Measurements from ENCODE around the gene IL3. TPM values are rescaled to one million over a fixed set of nuclear protein-coding genes. Genes with fewer than 3 reads are reported as not detected.

The IL3 gene
- total and polyA plus RNA-seq, 2 of the 4 experiments (the other 2 are of a cell fraction) = not detected

GRCh38 chr5:132094393-132095076, 34.1 kb downstream of the IL3 start (continued):
- TF ChIP-seq MXI1 (IDR thresholded peaks at IDR 0.05; ENCODE audit: borderline replicate concordance, low read depth, low read length) = no peak
- TF ChIP-seq MAZ (IDR thresholded peaks at IDR 0.05; ENCODE audit: borderline replicate concordance, low read depth, low read length) = peak; percentile 88; the same call in 1 of the 2 replicates

- peak overlapping the region; percentile 97; the same call in 2 of the 3 replicates for H2BK15ac ChIP-seq (ENCODE audit: low read depth, low read length)
- in situ Hi-C loops (cut with MboI; ENCODE audit: low sequenced_read_pairs) (loop anchor here (25.0 kb wide), 1 partner anchor 392 kb away; the partner anchor contains the start of gene IRF1), intact Hi-C loops (cut with micrococcal nuclease) (no loop called here), dilution Hi-C loops (cut with HindIII; ENCODE audit: low sequenced_read_pairs, unreplicated experiment) (no loop called here)
- POLR2A ChIA-PET (ENCODE audit: unreplicated experiment) = no interaction called here
- peak overlapping the region; percentile 7; the same call in 1 of the 2 replicates for H3K9ac ChIP-seq (ENCODE audit: low read depth, low read length)
- H3K4me3 ChIP-seq (ENCODE audit: insufficient read depth, low read depth, low read length) = no peak overlapping the region
- H3K36me3 ChIP-seq (ENCODE audit: control insufficient read depth, insufficient read depth, low read length) = no peaks in the 10 kb centered on the region
- WGBS, 2 experiments (ENCODE audit: extremely low coverage in 2 of 2, insufficient read length in 1 of 2) = 0% methylated on average over 1 of the region's 2 CpGs; no CpG with 5 or more reads in 1 of the 2 experiments
- H2AK9ac ChIP-seq (replicated peaks; ENCODE audit: low read depth, low read length, poor library complexity) = peak overlapping the region; percentile 83
- peak overlapping the region; percentile 96 for H3K4ac ChIP-seq (ENCODE audit: low read depth, low read length)
- peaks cover 27% of the 10 kb centered on the region for H3K9me1 ChIP-seq (ENCODE audit: insufficient read depth, low read length)
- peak overlapping the region; percentile 85 for H3K23ac ChIP-seq (ENCODE audit: low read depth, low read length)
- TF ChIP-seq FOS (IDR thresholded peaks at IDR 0.05; ENCODE audit: low read depth, low read length) = no peak
- peak; percentile 77; the same call in 1 of the 2 replicates for TF ChIP-seq POLR2A (IDR thresholded peaks at IDR 0.05; ENCODE audit: low read depth, low read length)
- peak overlapping the region; percentile 71 for H3K27ac ChIP-seq (ENCODE audit: insufficient read depth, low read length)
- peak overlapping the region; percentile 92 for H2BK20ac ChIP-seq (ENCODE audit: low read depth, low read length)
- peak overlapping the region; percentile 82 for H2BK5ac ChIP-seq (ENCODE audit: low read depth, low read length, poor library complexity, severe bottlenecking)
- H3K4me2 ChIP-seq (ENCODE audit: low read depth, low read length) = no peak overlapping the region
- no peaks in the 10 kb centered on the region for H3K9me3 ChIP-seq (ENCODE audit: control insufficient read depth, insufficient read depth, low read length)
- peak overlapping the region; percentile 52 for H4K5ac ChIP-seq (ENCODE audit: low read depth, low read length)
- peak overlapping the region; percentile 98 for H2AK5ac ChIP-seq (ENCODE audit: low read depth, low read length)
- H3K79me1 ChIP-seq (ENCODE audit: low read depth in 1 of 2, low read length in 2 of 2) = no peaks in the 10 kb centered on the region
- peak overlapping the region; percentile 92 for H4K91ac ChIP-seq (ENCODE audit: insufficient read depth, low read depth, low read length)
- BruUV-seq (replicated peaks) = no TSS peak
- H3K56ac ChIP-seq (ENCODE audit: extremely low read depth, insufficient read depth, low read length) = peak overlapping the region; percentile 76
- peak overlapping the region; percentile 95 for H3K14ac ChIP-seq (replicated peaks; ENCODE audit: low read depth, low read length)
- H3K4me1 ChIP-seq (ENCODE audit: control insufficient read depth, insufficient read depth, low read length) = peaks cover 25% of the 10 kb centered on the region
- DNase-seq = no peak
- H4K20me1 ChIP-seq (ENCODE audit: insufficient read depth, low read length) = no peaks in the 10 kb centered on the region
- CTCF ChIA-PET = no interaction called here
- H2BK120ac ChIP-seq (ENCODE audit: low read depth, low read length) = peak overlapping the region; percentile 97
- peak; percentile 5; the same call in 1 of the 2 replicates for ATAC-seq (ENCODE audit: low read depth)
- H4K8ac ChIP-seq (ENCODE audit: low read depth in 2 of 2, low read length in 2 of 2) = peak overlapping the region; percentile 28 to 85
- peak overlapping the region; percentile 81 for H3K18ac ChIP-seq (ENCODE audit: low read depth, low read length)
- peak overlapping the region; percentile 68 for H2AFZ ChIP-seq (replicated peaks; ENCODE audit: low read length, poor library complexity)
- H3K27me3 ChIP-seq (ENCODE audit: control insufficient read depth, insufficient read depth, low read length) = no peaks in the 10 kb centered on the region
Measured at GRCh38 chr5:132095077-132095410, 34.6 kb downstream of the IL3 start.
